Activated T-cell treated with anti-CD3 and anti-CD28 coated beads for 24 hours (primary cell): ENCODE data around the gene TUBGCP6.
"Not testable (repeated sequence)": the region's sequence is repeated elsewhere in the genome, so short reads cannot be mapped to it uniquely, and the experiment has no call there.

Experiments
- DNase-seq: peaks from one replicate; pipeline ENCODE4 v3.0.0-alpha.2; 2020; ENCODE audit warnings: low read depth

Gene TUBGCP6

GRCh38 chr22:50210378-50211139 is 34.3 kb downstream of the TUBGCP6 start:
- DNase-seq: no peak

DNA sequence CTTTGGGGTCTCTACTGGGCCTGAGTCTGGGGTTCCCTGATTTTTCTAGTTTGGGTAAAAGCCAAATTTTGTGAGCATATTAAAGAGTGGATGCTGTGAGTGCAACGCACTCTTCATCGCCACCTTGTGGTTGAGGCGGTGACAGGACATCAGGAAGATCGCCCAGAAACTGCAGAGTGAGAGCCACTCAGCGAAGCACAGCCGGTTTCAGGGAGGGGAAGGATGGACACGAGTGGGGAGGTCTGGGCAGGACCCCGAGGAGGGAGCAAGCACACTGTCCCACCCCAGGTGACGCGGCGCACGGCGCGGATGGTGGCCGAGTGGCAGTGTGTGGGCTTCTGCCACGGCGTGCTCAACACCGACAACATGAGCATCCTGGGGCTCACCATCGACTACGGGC is 34.9 kb downstream of the TUBGCP6 start:
- DNase-seq: peak; percentile 51

DNA sequence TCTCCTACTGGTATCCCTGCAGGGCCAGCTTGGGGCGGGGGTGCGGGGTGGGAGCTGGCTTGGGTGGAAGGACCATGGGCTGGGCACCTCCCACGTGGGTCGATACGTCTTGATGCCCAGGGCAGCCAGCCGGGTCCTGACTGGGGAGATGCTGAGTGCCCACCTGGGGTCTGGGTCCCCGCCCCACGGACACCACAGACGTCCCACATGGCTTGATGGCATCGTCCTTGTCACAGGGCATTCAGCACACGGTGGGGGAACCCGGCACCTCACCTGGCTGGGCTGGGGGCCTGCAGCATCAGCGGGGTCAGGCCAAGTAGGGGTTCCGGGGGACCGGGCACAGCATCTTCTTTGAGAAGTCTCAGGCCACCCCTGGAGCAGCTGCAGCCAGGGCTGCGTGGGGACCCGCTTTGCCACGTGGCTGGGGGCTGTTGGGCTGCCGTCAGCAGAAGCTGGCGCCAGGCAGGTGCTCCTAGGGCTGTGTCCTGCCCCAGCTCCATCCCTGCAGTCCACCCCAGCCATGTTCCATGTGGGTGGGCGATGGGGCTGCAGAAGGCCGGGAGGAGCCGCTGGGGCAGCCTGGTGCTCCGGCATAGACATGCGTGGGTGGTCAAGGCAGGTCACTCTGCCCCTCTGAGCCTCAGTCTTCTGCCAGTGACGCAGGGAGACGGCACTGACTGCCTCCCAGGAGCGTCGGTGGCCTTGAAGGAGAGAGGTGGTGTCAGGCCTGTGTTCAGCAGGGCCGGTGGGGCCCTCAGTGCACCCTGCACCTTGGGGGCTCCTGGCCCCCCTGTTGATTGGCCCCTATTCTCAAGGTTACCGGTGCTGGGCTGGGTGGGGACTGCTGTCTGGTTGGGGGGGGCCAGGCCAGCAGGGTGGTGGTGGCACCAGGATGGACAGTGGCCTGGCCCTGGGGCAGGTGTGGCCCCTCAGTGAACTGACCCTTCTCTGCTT is 35.6 kb downstream of the TUBGCP6 start:
- DNase-seq: no peak

DNA sequence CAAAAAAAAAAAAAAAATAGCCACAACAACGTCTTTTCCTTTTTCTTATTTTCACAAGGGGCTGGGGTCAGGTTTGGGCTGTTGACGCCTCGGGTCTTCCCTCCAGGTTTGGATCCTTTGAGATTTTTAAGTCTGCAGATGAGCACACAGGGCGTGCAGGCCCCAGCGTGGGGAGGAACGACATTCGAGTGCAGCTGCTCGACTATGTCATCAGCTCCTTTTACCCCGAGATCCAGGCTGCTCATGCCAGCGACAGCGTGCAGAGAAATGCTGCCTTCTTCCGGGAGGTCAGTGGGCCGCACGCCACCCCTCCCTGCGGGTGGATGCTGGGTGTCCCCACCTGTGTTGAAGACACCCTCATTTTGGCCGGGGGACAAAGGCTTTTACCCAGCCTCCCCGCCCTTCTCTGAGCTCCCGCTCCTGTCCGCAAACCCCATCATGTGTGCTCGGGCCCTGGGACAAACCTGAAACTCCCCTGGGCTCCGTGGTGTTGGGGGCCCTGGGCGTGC is 36.3 kb downstream of the TUBGCP6 start:
- DNase-seq: no peak

DNA sequence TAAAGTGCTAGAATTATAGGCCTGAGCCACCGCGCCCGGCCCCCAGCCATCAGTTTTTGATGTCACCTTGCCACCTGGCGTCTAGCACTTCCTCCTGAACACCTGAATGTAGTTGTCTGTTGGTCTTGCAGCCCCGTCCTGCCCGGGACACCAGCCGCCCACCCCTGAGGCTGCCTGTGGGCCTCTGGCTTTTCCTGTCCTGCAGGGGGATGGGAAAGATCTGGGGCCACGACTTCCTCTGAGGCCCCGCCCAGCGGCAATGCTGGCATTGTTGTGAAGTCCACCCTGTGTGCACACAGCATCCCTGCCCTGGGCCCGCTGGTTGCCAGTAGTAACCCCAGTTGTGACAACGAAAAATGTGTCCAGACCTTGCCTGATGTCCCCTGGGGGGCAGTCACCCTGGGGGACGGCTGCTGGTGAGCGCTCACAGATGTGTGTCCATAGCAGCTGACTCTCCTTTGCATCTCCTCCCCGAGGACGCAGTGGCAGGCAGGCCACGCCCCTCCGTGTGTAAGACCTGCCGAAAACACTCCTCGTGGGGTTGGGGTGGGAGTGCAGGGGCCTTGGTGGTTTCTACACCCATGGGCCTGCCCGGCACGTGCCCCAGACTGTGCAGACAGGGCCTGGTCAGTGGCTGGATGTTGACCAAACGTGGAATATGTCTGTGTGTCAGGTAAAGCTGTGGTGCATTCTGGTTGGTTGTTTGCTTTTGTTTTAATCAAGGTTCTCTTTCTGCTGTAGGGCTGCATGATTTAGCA is 37.3 kb downstream of the TUBGCP6 start:
- no peak for DNase-seq

DNA sequence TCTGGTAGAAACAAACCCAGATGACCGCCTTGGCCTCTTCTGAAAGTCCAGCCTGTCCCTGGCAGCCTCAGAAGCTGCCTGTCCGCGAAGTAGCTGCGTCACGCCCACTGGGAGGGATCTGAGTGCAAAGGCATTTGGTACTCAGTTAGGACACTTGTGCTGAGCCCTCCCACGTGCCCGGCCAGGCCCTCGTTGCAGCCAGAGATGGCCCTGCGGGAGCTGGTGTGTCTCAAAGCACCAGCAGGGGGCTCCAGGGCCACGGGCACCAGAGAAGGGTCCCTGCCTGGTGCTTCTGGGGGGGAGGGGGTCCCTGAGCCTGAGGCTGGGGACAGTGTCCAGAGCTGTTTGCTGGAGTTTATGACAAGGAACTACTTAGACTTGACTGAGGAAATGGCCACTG is 38.2 kb downstream of the TUBGCP6 start:
- DNase-seq: no peak

DNA sequence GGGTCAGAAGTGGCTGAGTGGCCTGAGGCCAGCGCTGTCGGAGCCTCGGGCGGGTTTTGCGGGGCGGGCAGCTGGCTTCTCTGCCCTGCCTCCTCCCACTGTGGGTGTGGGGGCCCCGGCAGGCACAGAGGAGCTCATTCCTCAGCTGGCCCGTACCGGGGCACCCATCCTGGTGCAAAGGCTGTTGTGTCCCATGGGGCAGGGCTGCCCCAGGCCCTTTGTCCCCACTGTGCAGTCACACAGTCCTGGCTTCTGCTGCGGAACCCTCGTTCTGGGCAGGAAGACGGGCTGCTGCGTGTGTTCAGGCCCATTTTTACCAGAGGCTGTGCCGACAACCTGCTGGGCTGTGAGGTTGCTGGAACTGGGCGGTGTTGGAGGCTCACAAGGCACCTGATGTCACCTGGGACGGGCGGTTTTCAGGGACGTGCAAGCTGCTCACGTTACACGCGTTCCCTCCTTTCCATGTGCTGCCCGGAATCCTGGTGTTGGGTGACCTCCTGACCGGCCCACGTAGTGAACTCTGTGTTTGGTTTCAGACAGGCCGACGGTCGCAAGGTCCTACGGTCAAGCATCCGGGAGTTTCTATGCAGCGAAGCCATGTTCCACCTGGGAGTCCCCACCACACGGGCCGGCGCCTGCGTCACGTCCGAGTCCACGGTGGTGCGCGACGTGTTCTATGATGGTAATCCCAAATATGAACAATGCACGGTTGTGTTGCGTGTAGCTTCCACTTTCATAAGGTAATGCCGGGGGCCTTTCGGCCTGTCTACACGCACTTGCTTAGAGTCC is 38.8 kb downstream of the TUBGCP6 start:
- no peak for DNase-seq

GRCh38 chr22:50204998-50205397 is 39.8 kb downstream of the TUBGCP6 start:
- DNase-seq: not testable (repeated sequence)

DNA sequence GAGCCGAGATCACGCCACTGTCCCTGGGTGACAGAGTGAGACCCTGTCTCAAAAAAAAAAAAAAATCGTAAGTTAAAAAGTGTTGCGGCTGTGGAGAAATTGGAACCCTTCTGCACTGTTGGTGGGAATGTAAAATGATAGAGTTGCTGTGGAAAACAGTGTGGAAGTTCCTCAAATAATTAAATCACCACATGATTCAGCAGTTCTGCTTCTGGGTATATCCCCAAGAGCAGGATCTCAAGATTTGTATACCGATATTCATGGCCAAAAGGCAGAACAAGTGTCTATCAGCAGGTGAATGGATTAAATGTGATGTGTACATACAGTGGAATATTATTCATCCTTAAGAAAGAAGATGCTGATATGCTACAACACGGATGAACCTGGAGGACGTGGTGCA is 40.3 kb downstream of the TUBGCP6 start:
- no peak for DNase-seq

- no peak for DNase-seq
Measured at GRCh38 chr22:50203288-50203687, 41.5 kb downstream of the TUBGCP6 start.

DNA sequence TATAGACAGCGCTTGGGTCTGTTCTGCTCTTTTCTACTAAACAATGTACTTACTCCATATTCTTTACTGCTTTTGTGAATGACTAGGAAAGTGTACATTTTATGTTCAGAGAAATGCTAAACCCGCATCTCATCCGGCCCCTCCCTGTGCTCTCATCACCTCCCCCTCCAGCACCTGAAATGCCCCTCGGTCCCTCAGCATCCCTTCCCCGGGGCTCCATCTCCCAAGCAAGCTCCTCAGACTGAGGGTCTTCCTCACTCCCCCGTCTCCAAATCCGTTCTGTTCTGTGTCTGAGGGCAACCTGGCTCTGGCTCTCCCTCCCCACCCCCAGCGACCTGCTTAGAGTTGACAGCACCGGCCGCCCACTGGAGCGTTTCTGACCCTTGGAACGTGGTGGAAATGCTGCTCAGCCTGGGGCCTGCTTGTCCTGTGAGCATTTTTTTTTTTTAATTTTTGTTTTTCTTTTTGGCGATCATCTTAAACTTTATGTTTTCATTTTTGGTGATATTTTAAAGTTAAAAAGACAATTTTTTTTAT is 42.6 kb downstream of the TUBGCP6 start:
- no peak for DNase-seq

DNA sequence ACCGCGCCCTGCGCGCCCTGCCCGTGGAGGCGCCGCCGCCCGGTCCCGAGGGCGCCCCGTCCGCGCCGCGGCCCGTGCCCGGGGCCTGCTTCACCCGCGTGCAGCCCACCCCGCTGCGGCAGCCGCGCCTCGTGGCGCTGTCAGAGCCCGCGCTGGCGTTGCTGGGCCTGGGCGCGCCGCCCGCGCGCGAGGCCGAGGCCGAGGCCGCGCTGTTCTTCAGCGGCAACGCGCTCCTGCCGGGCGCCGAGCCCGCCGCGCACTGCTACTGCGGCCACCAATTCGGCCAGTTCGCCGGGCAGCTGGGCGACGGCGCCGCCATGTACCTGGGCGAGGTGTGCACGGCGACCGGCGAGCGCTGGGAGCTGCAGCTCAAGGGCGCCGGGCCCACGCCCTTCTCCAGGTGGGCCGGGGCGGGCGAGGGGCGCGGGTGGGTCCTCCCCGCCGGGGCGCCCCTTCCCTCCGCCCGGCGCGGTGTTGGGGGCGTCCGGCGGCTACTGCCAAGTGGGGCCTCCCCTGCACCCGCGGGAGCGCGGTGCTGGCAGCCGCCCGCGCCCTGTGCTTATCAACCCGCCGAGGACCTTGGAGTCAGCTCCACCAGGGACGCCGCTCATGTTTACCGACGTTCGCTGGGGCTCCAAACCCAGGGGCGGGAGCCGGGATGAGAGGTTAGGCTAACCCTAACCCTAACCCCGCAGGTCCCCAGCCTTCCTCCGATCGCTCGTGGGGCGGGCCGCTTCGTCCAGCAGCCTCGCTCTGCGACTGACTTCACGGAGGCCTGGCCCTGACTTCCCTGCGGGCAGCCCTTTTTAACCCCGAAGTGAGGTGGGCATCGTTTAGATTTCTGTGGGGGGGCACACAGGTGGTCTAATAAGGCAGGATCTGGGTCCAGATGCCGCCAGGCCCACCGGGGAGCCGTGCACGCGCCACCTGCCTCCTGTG is 43.4 kb downstream of the TUBGCP6 start:
- no peak for DNase-seq

GRCh38 chr22:50200461-50201190 is 44.2 kb downstream of the TUBGCP6 start, which contains the start of gene SELENOO:
Gene SELENOO, plus strand, starts transcription at chr22:50201011. Its CDS starts 26 bp downstream, at chr22:50201037.
- peak; percentile 89 for DNase-seq

DNA sequence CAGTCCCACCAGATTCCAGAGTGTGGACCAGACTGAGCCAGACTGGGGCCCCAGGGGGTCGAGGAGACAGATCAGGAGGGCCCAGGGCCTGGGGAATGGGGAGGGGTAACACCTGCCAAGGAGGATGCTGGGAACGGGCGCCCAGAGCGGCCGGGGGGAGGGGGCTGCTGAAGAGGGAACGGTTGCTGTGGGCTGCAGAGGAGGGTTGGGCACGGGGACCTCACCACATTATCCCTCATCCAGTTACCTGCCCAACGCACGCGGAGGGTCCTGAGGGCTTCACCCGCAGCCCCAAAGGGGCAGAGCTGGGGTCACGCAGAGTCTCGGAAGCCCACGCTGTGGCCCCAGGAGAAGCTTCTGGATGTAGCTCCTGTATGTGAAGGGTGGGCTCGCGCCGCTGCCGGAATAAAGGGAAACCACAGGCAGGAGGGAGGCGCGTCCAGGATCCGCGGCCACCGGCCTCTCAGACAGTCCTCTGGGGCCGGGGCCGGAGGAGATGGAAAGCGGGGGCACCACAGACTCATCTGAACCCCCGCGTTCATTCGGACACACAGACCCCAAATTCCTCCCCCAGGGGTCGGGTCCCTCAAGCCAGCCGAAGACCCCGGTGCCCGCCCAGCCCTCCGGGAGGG is 44.9 kb downstream of the TUBGCP6 start:
- DNase-seq: no peak

DNA sequence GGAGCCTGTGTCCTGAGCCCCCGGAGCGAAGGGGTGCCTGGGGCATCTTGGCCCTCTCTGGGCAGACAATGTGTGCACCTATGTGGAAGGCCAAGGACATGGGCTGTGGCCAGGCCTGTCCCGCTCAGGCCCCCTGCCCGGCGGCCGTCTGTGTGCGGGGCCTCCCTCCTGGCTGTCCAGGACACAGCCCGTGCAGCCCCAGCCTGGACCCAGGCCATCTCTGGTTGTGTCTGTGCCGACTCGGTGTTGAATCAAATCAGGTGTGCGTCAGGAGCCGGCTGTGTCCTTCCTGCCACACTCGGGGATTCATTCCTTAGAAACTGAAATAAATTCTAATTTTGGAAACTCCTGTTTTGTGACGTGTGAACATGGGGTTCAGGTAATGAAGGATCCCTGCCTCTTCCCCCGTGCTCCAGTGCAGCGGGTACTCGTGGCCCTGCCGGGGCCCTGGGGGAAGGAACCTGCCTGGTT is 45.5 kb downstream of the TUBGCP6 start:
- no peak for DNase-seq

GRCh38 chr22:50198624-50199017 is 46.2 kb downstream of the TUBGCP6 start:
- no peak for DNase-seq

GRCh38 chr22:50197856-50198623 is 46.8 kb downstream of the TUBGCP6 start:
- no peak for DNase-seq
